K562 (cell line): ENCODE data around the gene CBX4. TPM values are rescaled to one million over a fixed set of nuclear protein-coding genes. Genes with fewer than 3 reads are reported as not detected.

Source experiments
- FIP1L1 ChIP-seq: fragments of 200-400 bp; formaldehyde crosslinking; IDR thresholded peaks from 2 replicates; pipeline ENCODE4 v1.6.1; 2018; ENCODE audit warnings: mild to moderate bottlenecking, low read depth, low read length; ENCODE audit not compliant: poor library complexity, severe bottlenecking
- HCFC1 ChIP-seq: IDR thresholded peaks from 2 replicates; pipeline ENCODE4 v1.6.1; 2012; ENCODE audit warnings: low read depth, low read length, improper control_type of control experiment
- POLR3G ChIP-seq: IDR thresholded peaks from 2 replicates; pipeline ENCODE4 v1.6.1; 2011; ENCODE audit not compliant: insufficient read length, insufficient replicate concordance; ENCODE audit errors: extremely low read depth
- RBM25 ChIP-seq: fragments of 200-400 bp; formaldehyde crosslinking; IDR thresholded peaks from 2 replicates; pipeline ENCODE4 v1.6.1; 2018; ENCODE audit warnings: low read length, low read depth, moderate library complexity; ENCODE audit not compliant: severe bottlenecking
- SRSF3 ChIP-seq: fragments of 200-400 bp; formaldehyde crosslinking; IDR thresholded peaks from 2 replicates; pipeline ENCODE4 v1.6.1; 2016; ENCODE audit warnings: mild to moderate bottlenecking, low read length, moderate library complexity; ENCODE audit not compliant: insufficient read depth
- ZBTB8A ChIP-seq: fragments of 450-650 bp; IDR thresholded peaks from 2 replicates; pipeline ENCODE4 v1.6.1; 2018; ENCODE audit warnings: mild to moderate bottlenecking, moderate library complexity; ENCODE audit not compliant: partially characterized antibody
- ZNF12 ChIP-seq: sonication (generic); formaldehyde crosslinking; IDR thresholded peaks from 2 replicates; pipeline ENCODE4 v1.4.0; 2020; ENCODE audit warnings: mild to moderate bottlenecking, missing genetic modification reagents
- ZNF354B ChIP-seq: fragments of 250-450 bp; sonication (Bioruptor Pico); IDR thresholded peaks from 2 replicates; pipeline ENCODE4 v1.4.0; 2020
- polyA plus RNA-seq, 8 experiments: library from polyadenylated mRNA; depleted of rRNA in 4 of 8; stranded (reverse) in 5 of 8; unstranded in 3 of 8; fragments of >200 nt; fragmentation: Nextera tagmentation in 2 of 8; fragmentation: Illumina TruSeq in 1 of 8; extraction: Ambion mirVana in 2 of 8; extraction: Trizol in 1 of 8; gene quantifications; 2 replicates each; pipeline versions ENCODE4 v1.2.1 to v1.2.3, GENCODE V29; 2011 to 2014; ENCODE audit warnings: inconsistent platforms in 1 of 8, missing spikeins in 1 of 8
- total RNA-seq, 7 experiments: library from RNA; depleted of rRNA in 6 of 7; stranded (reverse); fragments of >200 nt in 6 of 7; fragmentation: Illumina TruSeq in 2 of 7; extraction: Trizol in 2 of 7; gene quantifications; 2 replicates each; pipeline versions ENCODE4 v1.2.1 to v1.2.3, GENCODE V29; 2011 to 2021; ENCODE audit warnings: low replicate concordance in 1 of 7
- TF ChIP-seq, protein P1 (sequence below): fragments of 450-650 bp; IDR thresholded peaks from 2 replicates; pipeline ENCODE4 v1.6.1; 2017; ENCODE audit warnings: antibody characterized with exemption, mild to moderate bottlenecking
- TF ChIP-seq, protein P2 (sequence below), 3 experiments: fragments of 200-800 bp in 1 of 3; sonication (Bioruptor generic) in 1 of 3; sonication (generic) in 1 of 3; formaldehyde crosslinking in 1 of 3; IDR thresholded peaks; 2 replicates each; pipeline versions ENCODE4 v1.6.1 to v1.8.0; 2016 to 2022; ENCODE audit warnings: mild to moderate bottlenecking in 2 of 3, missing compliant biosample characterization in 2 of 3, missing genetic modification characterization in 2 of 3, missing genetic modification reagents in 1 of 3
- TF ChIP-seq, protein P3 (sequence below), 2 experiments: fragments of 450-650 bp; IDR thresholded peaks; 2 replicates each; pipeline ENCODE4 v1.6.1; 2018; ENCODE audit warnings: mild to moderate bottlenecking in 2 of 2, low read depth in 1 of 2; ENCODE audit not compliant: partially characterized antibody in 2 of 2
- TF ChIP-seq, protein P4 (sequence below): sonication (generic); formaldehyde crosslinking; IDR thresholded peaks from 2 replicates; pipeline ENCODE4 v1.8.1; 2022; ENCODE audit warnings: missing genetic modification reagents

The CBX4 gene
- total and polyA plus RNA-seq, 9 of the 15 experiments (the other 6 are each of a cell fraction or from before 2014, with no cell fraction given) = 0.98 to 50.5 (median 10.0) TPM

DNA sequence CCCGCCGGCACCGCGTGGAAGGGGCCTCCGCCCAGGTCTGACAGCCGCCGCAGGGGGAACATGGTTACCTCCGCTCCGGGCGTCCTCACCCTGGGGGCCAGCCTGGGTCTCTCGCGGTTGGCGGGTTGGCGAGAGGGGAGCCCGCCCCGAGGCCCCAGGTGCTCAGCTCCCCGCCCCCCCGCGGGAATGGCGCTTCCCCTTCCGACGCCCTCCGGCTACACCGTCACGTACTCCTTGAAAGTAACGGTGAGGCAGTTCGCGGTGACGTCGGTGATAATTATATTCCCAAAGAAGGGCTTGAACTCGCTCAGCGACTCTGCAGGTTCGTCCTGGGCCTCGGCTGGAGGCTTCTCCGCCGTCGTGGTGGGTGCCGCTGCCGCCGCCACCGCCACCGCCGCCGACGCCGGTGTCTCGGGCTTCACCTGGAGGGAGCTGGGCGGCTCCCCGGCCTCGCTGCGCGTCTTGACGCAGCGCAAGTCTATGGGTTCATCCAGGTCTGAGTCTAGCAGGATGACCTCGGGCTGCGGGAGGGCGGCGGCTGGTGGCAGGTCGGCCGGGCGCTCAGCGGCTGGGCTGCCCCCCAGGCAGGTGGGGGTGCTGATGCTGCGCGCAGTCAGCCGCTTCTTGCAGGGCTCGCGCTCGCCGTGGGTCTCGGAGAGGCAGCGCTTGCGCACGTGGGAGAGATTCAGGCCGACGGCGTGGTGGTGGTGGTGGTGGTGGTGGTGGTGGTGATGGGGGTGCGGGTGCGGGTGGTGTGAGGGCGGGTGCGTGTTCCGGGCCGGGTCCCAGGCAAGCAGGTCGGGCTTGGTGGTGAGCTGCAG, 5.3 kb downstream of the CBX4 start (continued):
- TF ChIP-seq ZNF12 (CRISPR knock-in tag) (no peak), RBM25 (no peak), SRSF3 (no peak), HCFC1 (0 out of 2 replicates have a peak, but pooled peaks have one; percentile 3), FIP1L1 (peak; percentile 51), ZNF354B (CRISPR knock-in tag) (no peak), POLR3G (no peak), ZBTB8A (no peak)
- TF ChIP-seq, protein P1, sequence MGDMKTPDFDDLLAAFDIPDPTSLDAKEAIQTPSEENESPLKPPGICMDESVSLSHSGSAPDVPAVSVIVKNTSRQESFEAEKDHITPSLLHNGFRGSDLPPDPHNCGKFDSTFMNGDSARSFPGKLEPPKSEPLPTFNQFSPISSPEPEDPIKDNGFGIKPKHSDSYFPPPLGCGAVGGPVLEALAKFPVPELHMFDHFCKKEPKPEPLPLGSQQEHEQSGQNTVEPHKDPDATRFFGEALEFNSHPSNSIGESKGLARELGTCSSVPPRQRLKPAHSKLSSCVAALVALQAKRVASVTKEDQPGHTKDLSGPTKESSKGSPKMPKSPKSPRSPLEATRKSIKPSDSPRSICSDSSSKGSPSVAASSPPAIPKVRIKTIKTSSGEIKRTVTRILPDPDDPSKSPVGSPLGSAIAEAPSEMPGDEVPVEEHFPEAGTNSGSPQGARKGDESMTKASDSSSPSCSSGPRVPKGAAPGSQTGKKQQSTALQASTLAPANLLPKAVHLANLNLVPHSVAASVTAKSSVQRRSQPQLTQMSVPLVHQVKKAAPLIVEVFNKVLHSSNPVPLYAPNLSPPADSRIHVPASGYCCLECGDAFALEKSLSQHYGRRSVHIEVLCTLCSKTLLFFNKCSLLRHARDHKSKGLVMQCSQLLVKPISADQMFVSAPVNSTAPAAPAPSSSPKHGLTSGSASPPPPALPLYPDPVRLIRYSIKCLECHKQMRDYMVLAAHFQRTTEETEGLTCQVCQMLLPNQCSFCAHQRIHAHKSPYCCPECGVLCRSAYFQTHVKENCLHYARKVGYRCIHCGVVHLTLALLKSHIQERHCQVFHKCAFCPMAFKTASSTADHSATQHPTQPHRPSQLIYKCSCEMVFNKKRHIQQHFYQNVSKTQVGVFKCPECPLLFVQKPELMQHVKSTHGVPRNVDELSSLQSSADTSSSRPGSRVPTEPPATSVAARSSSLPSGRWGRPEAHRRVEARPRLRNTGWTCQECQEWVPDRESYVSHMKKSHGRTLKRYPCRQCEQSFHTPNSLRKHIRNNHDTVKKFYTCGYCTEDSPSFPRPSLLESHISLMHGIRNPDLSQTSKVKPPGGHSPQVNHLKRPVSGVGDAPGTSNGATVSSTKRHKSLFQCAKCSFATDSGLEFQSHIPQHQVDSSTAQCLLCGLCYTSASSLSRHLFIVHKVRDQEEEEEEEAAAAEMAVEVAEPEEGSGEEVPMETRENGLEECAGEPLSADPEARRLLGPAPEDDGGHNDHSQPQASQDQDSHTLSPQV = peak; percentile 56; the same call in 1 of the 2 replicates
- TF ChIP-seq, protein P2, sequence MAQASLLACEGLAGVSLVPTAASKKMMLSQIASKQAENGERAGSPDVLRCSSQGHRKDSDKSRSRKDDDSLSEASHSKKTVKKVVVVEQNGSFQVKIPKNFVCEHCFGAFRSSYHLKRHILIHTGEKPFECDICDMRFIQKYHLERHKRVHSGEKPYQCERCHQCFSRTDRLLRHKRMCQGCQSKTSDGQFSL (CRISPR knock-in tag; IDR thresholded peaks at IDR 0.05) = peak; percentile 46; the same call in 1 of the 2 replicates
- TF ChIP-seq, protein P2 (tag; IDR thresholded peaks at IDR 0.05) = peak in 1 of 2 experiments; percentile 69; a peak in 2 of 4 replicates
- TF ChIP-seq, protein P3, sequence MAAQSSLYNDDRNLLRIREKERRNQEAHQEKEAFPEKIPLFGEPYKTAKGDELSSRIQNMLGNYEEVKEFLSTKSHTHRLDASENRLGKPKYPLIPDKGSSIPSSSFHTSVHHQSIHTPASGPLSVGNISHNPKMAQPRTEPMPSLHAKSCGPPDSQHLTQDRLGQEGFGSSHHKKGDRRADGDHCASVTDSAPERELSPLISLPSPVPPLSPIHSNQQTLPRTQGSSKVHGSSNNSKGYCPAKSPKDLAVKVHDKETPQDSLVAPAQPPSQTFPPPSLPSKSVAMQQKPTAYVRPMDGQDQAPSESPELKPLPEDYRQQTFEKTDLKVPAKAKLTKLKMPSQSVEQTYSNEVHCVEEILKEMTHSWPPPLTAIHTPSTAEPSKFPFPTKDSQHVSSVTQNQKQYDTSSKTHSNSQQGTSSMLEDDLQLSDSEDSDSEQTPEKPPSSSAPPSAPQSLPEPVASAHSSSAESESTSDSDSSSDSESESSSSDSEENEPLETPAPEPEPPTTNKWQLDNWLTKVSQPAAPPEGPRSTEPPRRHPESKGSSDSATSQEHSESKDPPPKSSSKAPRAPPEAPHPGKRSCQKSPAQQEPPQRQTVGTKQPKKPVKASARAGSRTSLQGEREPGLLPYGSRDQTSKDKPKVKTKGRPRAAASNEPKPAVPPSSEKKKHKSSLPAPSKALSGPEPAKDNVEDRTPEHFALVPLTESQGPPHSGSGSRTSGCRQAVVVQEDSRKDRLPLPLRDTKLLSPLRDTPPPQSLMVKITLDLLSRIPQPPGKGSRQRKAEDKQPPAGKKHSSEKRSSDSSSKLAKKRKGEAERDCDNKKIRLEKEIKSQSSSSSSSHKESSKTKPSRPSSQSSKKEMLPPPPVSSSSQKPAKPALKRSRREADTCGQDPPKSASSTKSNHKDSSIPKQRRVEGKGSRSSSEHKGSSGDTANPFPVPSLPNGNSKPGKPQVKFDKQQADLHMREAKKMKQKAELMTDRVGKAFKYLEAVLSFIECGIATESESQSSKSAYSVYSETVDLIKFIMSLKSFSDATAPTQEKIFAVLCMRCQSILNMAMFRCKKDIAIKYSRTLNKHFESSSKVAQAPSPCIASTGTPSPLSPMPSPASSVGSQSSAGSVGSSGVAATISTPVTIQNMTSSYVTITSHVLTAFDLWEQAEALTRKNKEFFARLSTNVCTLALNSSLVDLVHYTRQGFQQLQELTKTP (IDR thresholded peaks at IDR 0.05; ENCODE audit: low read depth in 1 of 2, partially characterized antibody in 2 of 2) = no peak
- TF ChIP-seq, protein P4, sequence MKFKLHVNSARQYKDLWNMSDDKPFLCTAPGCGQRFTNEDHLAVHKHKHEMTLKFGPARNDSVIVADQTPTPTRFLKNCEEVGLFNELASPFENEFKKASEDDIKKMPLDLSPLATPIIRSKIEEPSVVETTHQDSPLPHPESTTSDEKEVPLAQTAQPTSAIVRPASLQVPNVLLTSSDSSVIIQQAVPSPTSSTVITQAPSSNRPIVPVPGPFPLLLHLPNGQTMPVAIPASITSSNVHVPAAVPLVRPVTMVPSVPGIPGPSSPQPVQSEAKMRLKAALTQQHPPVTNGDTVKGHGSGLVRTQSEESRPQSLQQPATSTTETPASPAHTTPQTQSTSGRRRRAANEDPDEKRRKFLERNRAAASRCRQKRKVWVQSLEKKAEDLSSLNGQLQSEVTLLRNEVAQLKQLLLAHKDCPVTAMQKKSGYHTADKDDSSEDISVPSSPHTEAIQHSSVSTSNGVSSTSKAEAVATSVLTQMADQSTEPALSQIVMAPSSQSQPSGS (CRISPR knock-in tag) = no peak
